HepG2 (cell line): ENCODE data around the gene TEKT3. TPM values are rescaled to one million over a fixed set of nuclear protein-coding genes. Genes with fewer than 3 reads are reported as not detected.

Experiments
- ATAC-seq: fragments of 200-7000 bp; cut with Tn5 transposase; 3 replicates; pipeline ENCODE4 v1.9.1; 2020; ENCODE audit warnings: mild to moderate bottlenecking, moderate library complexity
- BruUV-seq: library from RNA; stranded (reverse); fragments of 400-500 nt; replicated peaks from 2 replicates; lab custom pipeline; 2021; lab: Mats Ljungman, UMichigan
- CTCF ChIA-PET: fragments of 300-600 bp; formaldehyde crosslinking; extraction: SDS; loops from one replicate; lab custom pipeline; 2021; ENCODE audit warnings: low total read pairs, inconsistent platforms, low intra/inter-chr PET ratio; lab: Yijun Ruan, JAX
- POLR2A ChIA-PET: fragments of 350-600 bp; sonication (Branson Sonifier 250); formaldehyde crosslinking; loops from one replicate; lab custom pipeline; 2020; ENCODE audit warnings: antibody characterized with exemption, inconsistent platforms; lab: Yijun Ruan, JAX
- DNase-seq: peaks from one replicate; pipeline ENCODE4 v3.0.0-alpha.2; 2015; ENCODE audit warnings: low spot score
- FAIRE-seq: peaks from 3 replicates; lab custom pipeline; 2011; peaks lifted over from hg19 to GRCh38; lab: Jason Lieb, UNC
- H2AFZ ChIP-seq: one replicate; pipeline ENCODE4 v1.6.1; 2011; ENCODE audit warnings: low read length, inconsistent platforms
- H3K27ac ChIP-seq: fragments of 300-600 bp; 3 replicates; pipeline ENCODE4 v1.8.0; 2011; ENCODE audit warnings: mixed run types, mild to moderate bottlenecking, mixed read lengths, low read length, inconsistent platforms; ENCODE audit not compliant: insufficient read depth; ENCODE audit errors: extremely low read length
- H3K27me3 ChIP-seq, 2 experiments: fragments of 200-600 bp in 1 of 2; 2 replicates in 1 of 2; 3 replicates in 1 of 2; pipeline versions ENCODE4 v1.6.0 to v1.8.0; 2011; ENCODE audit warnings: low read length in 2 of 2, mild to moderate bottlenecking in 2 of 2, moderate library complexity in 2 of 2, inconsistent platforms in 1 of 2; ENCODE audit not compliant: insufficient read depth in 2 of 2, control insufficient read depth in 1 of 2
- H3K36me3 ChIP-seq, 2 experiments: fragments of 200-600 bp in 1 of 2; replicated peaks in 1 of 2; 2 replicates in 1 of 2; 3 replicates in 1 of 2; pipeline versions ENCODE4 v1.5.1 to v1.8.0; 2011; ENCODE audit warnings: low read length in 2 of 2, inconsistent platforms in 1 of 2; ENCODE audit not compliant: insufficient read depth in 2 of 2, control insufficient read depth in 1 of 2
- H3K4me1 ChIP-seq: 2 replicates; pipeline ENCODE4 v1.5.1; 2012; ENCODE audit warnings: low read length, inconsistent platforms; ENCODE audit not compliant: insufficient read depth
- H3K4me2 ChIP-seq: 2 replicates; pipeline ENCODE4 v1.6.0; 2011; ENCODE audit warnings: low read depth, low read length, inconsistent platforms
- H3K4me3 ChIP-seq, 3 experiments: fragments of 200-600 bp in 1 of 3; sonication (generic), shearing (Covaris generic) in 1 of 3; replicated peaks in 1 of 3; 2 replicates each; pipeline ENCODE4 v1.5.1; 2011 to 2016; ENCODE audit warnings: low read length in 3 of 3, inconsistent platforms in 2 of 3, low read depth in 2 of 3, mild to moderate bottlenecking in 2 of 3, control low read depth in 1 of 3, mixed read lengths in 1 of 3; ENCODE audit not compliant: insufficient read depth in 1 of 3
- H3K79me2 ChIP-seq: one replicate; pipeline ENCODE4 v1.6.1; 2011; ENCODE audit warnings: low read length, inconsistent platforms; ENCODE audit not compliant: insufficient read depth
- H3K9ac ChIP-seq: 2 replicates; pipeline ENCODE4 v1.6.0; 2011; ENCODE audit warnings: mild to moderate bottlenecking, low read depth, low read length, inconsistent platforms; ENCODE audit not compliant: insufficient read depth
- H3K9me3 ChIP-seq: 2 replicates; pipeline ENCODE4 v1.5.1; 2012; ENCODE audit warnings: mild to moderate bottlenecking, low read length
- H4K20me1 ChIP-seq: 2 replicates; pipeline ENCODE4 v1.6.0; 2011; ENCODE audit warnings: inconsistent platforms, mild to moderate bottlenecking, low read length, moderate library complexity; ENCODE audit not compliant: insufficient read depth
- CC2D1A ChIP-seq: sonication (generic); formaldehyde crosslinking; IDR thresholded peaks from 2 replicates; pipeline ENCODE4 v1.8.1; 2023; ENCODE audit warnings: mild to moderate bottlenecking, missing genetic modification reagents
- EP300 ChIP-seq, 3 experiments: sonication (generic) in 1 of 3; formaldehyde crosslinking in 1 of 3; IDR thresholded peaks; 2 replicates each; pipeline versions ENCODE4 v1.5.1 to v1.6.1; 2011 to 2020; ENCODE audit warnings: low read depth in 2 of 3, low read length in 2 of 3, borderline replicate concordance in 1 of 3, improper control_type of control experiment in 1 of 3, mild to moderate bottlenecking in 1 of 3, missing genetic modification reagents in 1 of 3, moderate library complexity in 1 of 3
- HMG20A ChIP-seq: IDR thresholded peaks from 2 replicates; pipeline ENCODE4 v1.6.1; 2016; ENCODE audit warnings: borderline replicate concordance
- MAFF ChIP-seq: IDR thresholded peaks from 2 replicates; pipeline ENCODE4 v1.6.1; 2011; ENCODE audit warnings: low read depth, low read length, improper control_type of control experiment
- PLRG1 ChIP-seq: fragments of 450-650 bp; conservative IDR thresholded peaks from 2 replicates; pipeline ENCODE4 v1.6.1; 2016
- RBAK ChIP-seq: sonication (generic); formaldehyde crosslinking; IDR thresholded peaks from 2 replicates; pipeline ENCODE4 v1.5.1; 2020; ENCODE audit warnings: mild to moderate bottlenecking, missing genetic modification reagents
- TARDBP ChIP-seq: sonication (generic); formaldehyde crosslinking; IDR thresholded peaks from 2 replicates; pipeline ENCODE4 v1.8.0; 2022; ENCODE audit warnings: mild to moderate bottlenecking, missing genetic modification reagents
- ZC3H13 ChIP-seq: sonication (generic); formaldehyde crosslinking; IDR thresholded peaks from 2 replicates; pipeline ENCODE4 v1.8.1; 2023; ENCODE audit warnings: mild to moderate bottlenecking, missing genetic modification reagents, moderate library complexity
- ZC3H4 ChIP-seq: sonication (generic); formaldehyde crosslinking; IDR thresholded peaks from 2 replicates; pipeline ENCODE4 v1.4.0; 2020; ENCODE audit warnings: missing genetic modification reagents, borderline replicate concordance
- ZNF264 ChIP-seq: sonication (generic); formaldehyde crosslinking; IDR thresholded peaks from 2 replicates; pipeline ENCODE4 v1.4.0; 2020; ENCODE audit warnings: missing genetic modification reagents
- ZNF343 ChIP-seq: sonication (generic); formaldehyde crosslinking; IDR thresholded peaks from 2 replicates; pipeline ENCODE4 v1.4.0; 2020; ENCODE audit warnings: mild to moderate bottlenecking, missing genetic modification reagents
- ZNF460 ChIP-seq: sonication (generic); formaldehyde crosslinking; IDR thresholded peaks from 2 replicates; pipeline ENCODE4 v1.5.1; 2020; ENCODE audit warnings: missing genetic modification reagents, mild to moderate bottlenecking, borderline replicate concordance
- ZNF546 ChIP-seq: sonication (generic); formaldehyde crosslinking; conservative IDR thresholded peaks from 2 replicates; pipeline ENCODE4 v1.8.1; 2023; ENCODE audit warnings: mild to moderate bottlenecking, missing genetic modification reagents
- ZSCAN12 ChIP-seq: sonication (generic); formaldehyde crosslinking; IDR thresholded peaks from 2 replicates; pipeline ENCODE4 v1.9.0; 2021; ENCODE audit warnings: mild to moderate bottlenecking, missing genetic modification reagents
- WGBS: methylation state at CpG from one replicate; pipeline ENCODE4 v1.1.6; 2017; ENCODE audit warnings: low lambda C conversion rate; 5-methylcytosine and 5-hydroxymethylcytosine counted together
- in situ Hi-C: cut with HindIII; loops from 2 replicates; pipeline ENCODE4 v1.10.0; 2017; ENCODE audit warnings: low pct_unique_long_range_greater_than_20kb; ENCODE audit not compliant: extremely low pct_ligation_motif_present
- intact Hi-C: fragments of 100-400 bp; cut with micrococcal nuclease; formaldehyde crosslinking; loops from one replicate; pipeline ENCODE4 v1.10.0; 2022; ENCODE audit not compliant: unreplicated experiment
- polyA plus RNA-seq, 8 experiments: library from polyadenylated mRNA; depleted of rRNA in 3 of 8; stranded (reverse) in 7 of 8; unstranded in 1 of 8; fragments of >200 nt; fragmentation: Illumina TruSeq in 4 of 8; extraction: Trizol in 4 of 8; gene quantifications; 2 replicates each; pipeline versions ENCODE4 v1.2.1 to v1.2.3, GENCODE V29; 2011 to 2016; ENCODE audit warnings: low read depth in 4 of 8, missing spikeins in 1 of 8, mixed read lengths in 1 of 8; ENCODE audit not compliant: insufficient read depth in 1 of 8
- total RNA-seq, 5 experiments: library from RNA; depleted of rRNA; stranded (reverse); fragments of >200 nt; fragmentation: Illumina TruSeq; extraction: Trizol; gene quantifications; 2 replicates each; pipeline ENCODE4 v1.2.3, GENCODE V29; 2016; ENCODE audit warnings: low read depth in 1 of 5
- TF ChIP-seq, protein P1 (sequence below): sonication (generic); formaldehyde crosslinking; IDR thresholded peaks from 2 replicates; pipeline ENCODE4 v1.4.0; 2020; ENCODE audit warnings: missing genetic modification reagents, borderline replicate concordance
- TF ChIP-seq, protein P2 (sequence below): sonication (generic); formaldehyde crosslinking; IDR thresholded peaks from 2 replicates; pipeline ENCODE4; 2020; ENCODE audit warnings: missing genetic modification reagents, mild to moderate bottlenecking, borderline replicate concordance
- TF ChIP-seq, protein P3 (sequence below): sonication (generic); formaldehyde crosslinking; conservative IDR thresholded peaks from 2 replicates; pipeline ENCODE4 v1.4.0; 2020; ENCODE audit warnings: missing genetic modification reagents

The TEKT3 gene
- total and polyA plus RNA-seq, 2 of the 13 experiments (the other 11 are each of a cell fraction or from before 2014, with no cell fraction given), result 0.58 to 0.82 TPM

DNA sequence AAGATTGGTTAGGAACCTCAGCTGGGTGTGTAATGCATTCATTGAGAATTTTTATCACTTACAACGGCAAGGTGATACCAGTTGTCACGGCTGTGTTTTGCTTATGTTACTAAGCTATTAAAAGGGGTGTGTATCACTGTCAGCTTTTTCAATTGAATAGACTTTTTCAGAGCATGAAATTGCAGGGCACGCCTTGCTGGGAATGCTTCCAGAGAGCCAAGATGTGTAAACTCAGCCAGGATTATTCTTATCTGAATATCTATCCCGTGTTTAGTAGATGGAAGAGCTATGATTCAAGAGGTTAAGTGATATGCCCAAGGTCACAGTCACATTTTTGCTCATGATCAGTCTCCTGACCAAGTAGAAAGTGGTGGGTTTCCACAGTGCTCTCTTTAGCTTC, 6.6 kb upstream of the TEKT3 start (continued):
- TF ChIP-seq, protein P1, sequence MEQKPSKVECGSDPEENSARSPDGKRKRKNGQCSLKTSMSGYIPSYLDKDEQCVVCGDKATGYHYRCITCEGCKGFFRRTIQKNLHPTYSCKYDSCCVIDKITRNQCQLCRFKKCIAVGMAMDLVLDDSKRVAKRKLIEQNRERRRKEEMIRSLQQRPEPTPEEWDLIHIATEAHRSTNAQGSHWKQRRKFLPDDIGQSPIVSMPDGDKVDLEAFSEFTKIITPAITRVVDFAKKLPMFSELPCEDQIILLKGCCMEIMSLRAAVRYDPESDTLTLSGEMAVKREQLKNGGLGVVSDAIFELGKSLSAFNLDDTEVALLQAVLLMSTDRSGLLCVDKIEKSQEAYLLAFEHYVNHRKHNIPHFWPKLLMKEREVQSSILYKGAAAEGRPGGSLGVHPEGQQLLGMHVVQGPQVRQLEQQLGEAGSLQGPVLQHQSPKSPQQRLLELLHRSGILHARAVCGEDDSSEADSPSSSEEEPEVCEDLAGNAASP (CRISPR knock-in tag), result no peak
- no peak for TF ChIP-seq ZC3H13 (CRISPR knock-in tag)
- no peak for TF ChIP-seq CC2D1A (CRISPR knock-in tag)
- TF ChIP-seq, protein P2, sequence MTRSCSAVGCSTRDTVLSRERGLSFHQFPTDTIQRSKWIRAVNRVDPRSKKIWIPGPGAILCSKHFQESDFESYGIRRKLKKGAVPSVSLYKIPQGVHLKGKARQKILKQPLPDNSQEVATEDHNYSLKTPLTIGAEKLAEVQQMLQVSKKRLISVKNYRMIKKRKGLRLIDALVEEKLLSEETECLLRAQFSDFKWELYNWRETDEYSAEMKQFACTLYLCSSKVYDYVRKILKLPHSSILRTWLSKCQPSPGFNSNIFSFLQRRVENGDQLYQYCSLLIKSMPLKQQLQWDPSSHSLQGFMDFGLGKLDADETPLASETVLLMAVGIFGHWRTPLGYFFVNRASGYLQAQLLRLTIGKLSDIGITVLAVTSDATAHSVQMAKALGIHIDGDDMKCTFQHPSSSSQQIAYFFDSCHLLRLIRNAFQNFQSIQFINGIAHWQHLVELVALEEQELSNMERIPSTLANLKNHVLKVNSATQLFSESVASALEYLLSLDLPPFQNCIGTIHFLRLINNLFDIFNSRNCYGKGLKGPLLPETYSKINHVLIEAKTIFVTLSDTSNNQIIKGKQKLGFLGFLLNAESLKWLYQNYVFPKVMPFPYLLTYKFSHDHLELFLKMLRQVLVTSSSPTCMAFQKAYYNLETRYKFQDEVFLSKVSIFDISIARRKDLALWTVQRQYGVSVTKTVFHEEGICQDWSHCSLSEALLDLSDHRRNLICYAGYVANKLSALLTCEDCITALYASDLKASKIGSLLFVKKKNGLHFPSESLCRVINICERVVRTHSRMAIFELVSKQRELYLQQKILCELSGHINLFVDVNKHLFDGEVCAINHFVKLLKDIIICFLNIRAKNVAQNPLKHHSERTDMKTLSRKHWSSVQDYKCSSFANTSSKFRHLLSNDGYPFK, result no peak
- TF ChIP-seq ZNF343 (CRISPR knock-in tag), result no peak

DNA sequence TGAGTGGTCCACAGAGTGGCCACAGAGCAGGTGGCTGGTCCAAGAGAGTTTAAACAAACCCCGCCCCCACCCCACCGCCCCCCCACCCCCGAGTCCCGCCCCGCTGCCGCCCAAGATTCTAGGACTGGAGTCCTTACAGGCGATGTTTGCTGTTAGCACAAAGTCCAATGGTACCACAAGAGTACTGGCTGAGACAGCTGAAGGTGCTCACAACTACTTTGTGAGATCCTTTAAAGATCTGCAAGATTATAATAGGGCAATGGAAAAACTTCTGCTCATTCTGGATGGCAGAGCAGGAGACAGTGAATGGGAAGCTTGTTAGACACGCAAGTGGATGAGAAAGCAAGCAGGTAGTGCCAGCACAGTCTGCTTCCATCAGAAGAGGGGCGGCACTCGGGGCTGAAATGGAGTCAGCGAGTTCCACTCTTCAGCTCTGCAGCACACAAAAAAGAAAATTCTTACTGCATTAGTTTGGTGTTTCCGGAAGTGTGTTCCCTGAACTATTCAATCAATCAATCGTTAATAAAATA, 4.7 kb upstream of the TEKT3 start:
- no peaks in the 10 kb centered on the region for H3K79me2 ChIP-seq
- no peak overlapping the region for H2AFZ ChIP-seq
- H3K27me3 ChIP-seq, result peaks cover 0 to 27% of the 10 kb centered on the region in 2 experiments; a peak in 3 of 5 replicates
- FAIRE-seq (no peak), ATAC-seq (no peak), DNase-seq (no peak)
- BruUV-seq, result no TSS peak
- in situ Hi-C loops, result loop anchor here (10.0 kb wide), 2 partner anchors 59 to 61 kb away; no protein-coding TSS in a partner anchor
- H3K9ac ChIP-seq, result no peak overlapping the region
- H3K36me3 ChIP-seq, result no peaks in the 10 kb centered on the region
- H3K4me3 ChIP-seq, result no peak overlapping the region
- no peak overlapping the region for H3K4me2 ChIP-seq
- no peak overlapping the region for H3K27ac ChIP-seq
- intact Hi-C loops, result no loop called here
- no peaks in the 10 kb centered on the region for H4K20me1 ChIP-seq
- WGBS, result 2% methylated on average over 11 of the region's 13 CpGs
- POLR2A ChIA-PET, result no interaction called here
- H3K4me1 ChIP-seq, result peaks cover 12% of the 10 kb centered on the region
- no peaks in the 10 kb centered on the region for H3K9me3 ChIP-seq
- CTCF ChIA-PET, result no interaction called here
- TF ChIP-seq ZSCAN12 (CRISPR knock-in tag) (no peak), ZNF264 (CRISPR knock-in tag) (no peak), MAFF (no peak), TARDBP (CRISPR knock-in tag) (no peak), PLRG1 (no peak), ZNF546 (CRISPR knock-in tag) (no peak), ZC3H4 (CRISPR knock-in tag) (no peak), EP300 (IDR thresholded peaks at IDR 0.05; ENCODE audit: low read depth in 2 of 2, low read length in 2 of 2) (no peak), EP300 (CRISPR knock-in tag; IDR thresholded peaks at IDR 0.05; ENCODE audit: borderline replicate concordance) (no peak), RBAK (no peak), ZNF460 (no peak), HMG20A (CRISPR knock-in tag) (no peak)
- TF ChIP-seq, protein P3, sequence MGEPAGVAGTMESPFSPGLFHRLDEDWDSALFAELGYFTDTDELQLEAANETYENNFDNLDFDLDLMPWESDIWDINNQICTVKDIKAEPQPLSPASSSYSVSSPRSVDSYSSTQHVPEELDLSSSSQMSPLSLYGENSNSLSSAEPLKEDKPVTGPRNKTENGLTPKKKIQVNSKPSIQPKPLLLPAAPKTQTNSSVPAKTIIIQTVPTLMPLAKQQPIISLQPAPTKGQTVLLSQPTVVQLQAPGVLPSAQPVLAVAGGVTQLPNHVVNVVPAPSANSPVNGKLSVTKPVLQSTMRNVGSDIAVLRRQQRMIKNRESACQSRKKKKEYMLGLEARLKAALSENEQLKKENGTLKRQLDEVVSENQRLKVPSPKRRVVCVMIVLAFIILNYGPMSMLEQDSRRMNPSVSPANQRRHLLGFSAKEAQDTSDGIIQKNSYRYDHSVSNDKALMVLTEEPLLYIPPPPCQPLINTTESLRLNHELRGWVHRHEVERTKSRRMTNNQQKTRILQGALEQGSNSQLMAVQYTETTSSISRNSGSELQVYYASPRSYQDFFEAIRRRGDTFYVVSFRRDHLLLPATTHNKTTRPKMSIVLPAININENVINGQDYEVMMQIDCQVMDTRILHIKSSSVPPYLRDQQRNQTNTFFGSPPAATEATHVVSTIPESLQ, result no peak
